Natural killer cell (primary cell): Measurements from ENCODE around the gene RPAP3. TPM values are rescaled to one million over a fixed set of nuclear protein-coding genes. Genes with fewer than 3 reads are reported as not detected.
"Not testable (repeated sequence)": the region's sequence is repeated elsewhere in the genome, so short reads cannot be mapped to it uniquely, and the experiment has no call there.

ENCODE experiments used
- ATAC-seq, 3 donors: fragments of 150-1000 bp in 2 of 3; fragments of 200-7000 bp in 1 of 3; cut with Tn5 transposase; 1 replicate in 1 of 3; 2 replicates in 2 of 3; pipeline ENCODE4 v1.10.0; 2021; ENCODE audit warnings: mild to moderate bottlenecking in 2 of 3, moderate library complexity in 2 of 3
- DNase-seq, 2 donors: peaks; one replicate each; pipeline versions ENCODE4 v3.0.0 to v3.0.0-alpha.2; 2013 to 2021; ENCODE audit warnings: mixed read lengths in 1 of 2
- H3K27ac ChIP-seq: one replicate; pipeline ENCODE4 v1.5.1; 2013; ENCODE audit warnings: mild to moderate bottlenecking, low read length
- H3K27me3 ChIP-seq: one replicate; pipeline ENCODE4 v1.6.1; 2013; ENCODE audit warnings: low read length; ENCODE audit not compliant: control insufficient read depth, insufficient read depth
- H3K36me3 ChIP-seq: one replicate; pipeline ENCODE4 v1.6.1; 2013; ENCODE audit warnings: low read length; ENCODE audit not compliant: control insufficient read depth, insufficient read depth
- H3K4me1 ChIP-seq: one replicate; pipeline ENCODE4 v1.6.1; 2013; ENCODE audit warnings: low read length; ENCODE audit not compliant: control insufficient read depth, insufficient read depth
- H3K4me3 ChIP-seq: one replicate; pipeline ENCODE4 v1.5.1; 2013; ENCODE audit warnings: low read length
- H3K9me3 ChIP-seq: one replicate; pipeline ENCODE4 v1.6.1; 2013; ENCODE audit warnings: low read length; ENCODE audit not compliant: control insufficient read depth, insufficient read depth
- H3K27ac Mint-ChIP-seq, 2 donors: one replicate each; pipeline ENCODE4 v1.8.0; 2022; ENCODE audit warnings: mild to moderate bottlenecking in 2 of 2, mixed read lengths in 2 of 2, moderate library complexity in 1 of 2
- H3K27me3 Mint-ChIP-seq, 2 donors: one replicate each; pipeline ENCODE4 v1.8.0; 2022; ENCODE audit warnings: low read depth in 2 of 2, mixed read lengths in 2 of 2
- H3K36me3 Mint-ChIP-seq: one replicate; pipeline ENCODE4 v1.8.0; 2022; ENCODE audit warnings: mixed read lengths
- H3K4me1 Mint-ChIP-seq, 2 donors: one replicate each; pipeline ENCODE4 v1.8.0; 2022; ENCODE audit warnings: mixed read lengths in 2 of 2
- H3K4me3 Mint-ChIP-seq: one replicate; pipeline ENCODE4 v1.8.0; 2022; ENCODE audit warnings: mild to moderate bottlenecking, moderate library complexity, mixed read lengths
- H3K9me3 Mint-ChIP-seq, 2 donors: one replicate each; pipeline ENCODE4 v1.8.0; 2022; ENCODE audit warnings: mixed read lengths in 2 of 2
- WGBS: methylation state at CpG from one replicate; pipeline ENCODE4 v1.1.7; 2013; ENCODE audit warnings: missing lambda C conversion rate; ENCODE audit not compliant: insufficient coverage; 5-methylcytosine and 5-hydroxymethylcytosine counted together
- intact Hi-C: fragments of 100-400 bp; cut with micrococcal nuclease; formaldehyde crosslinking; loops from one replicate; pipeline ENCODE4 v1.14.2; 2022
- total RNA-seq, 4 donors: library from RNA; stranded (reverse); fragments of 120-200 nt in 1 of 4; gene quantifications; one replicate each; pipeline versions ENCODE4 v1.2.3 to v1.2.4, GENCODE V29; 2013 to 2022
- TF ChIP-seq, protein P1 (sequence below): fragments of 200-600 bp; IDR thresholded peaks from one replicate; pipeline ENCODE4 v1.8.0; 2022; ENCODE audit warnings: antibody characterized with exemption

RPAP3 gene
- total RNA-seq, 3 donors from 2014 or later (not counting 1 experiment from before 2014, with no cell fraction given), result 22.8 to 35.8 (median 24.8) TPM

- TF ChIP-seq, protein P1, sequence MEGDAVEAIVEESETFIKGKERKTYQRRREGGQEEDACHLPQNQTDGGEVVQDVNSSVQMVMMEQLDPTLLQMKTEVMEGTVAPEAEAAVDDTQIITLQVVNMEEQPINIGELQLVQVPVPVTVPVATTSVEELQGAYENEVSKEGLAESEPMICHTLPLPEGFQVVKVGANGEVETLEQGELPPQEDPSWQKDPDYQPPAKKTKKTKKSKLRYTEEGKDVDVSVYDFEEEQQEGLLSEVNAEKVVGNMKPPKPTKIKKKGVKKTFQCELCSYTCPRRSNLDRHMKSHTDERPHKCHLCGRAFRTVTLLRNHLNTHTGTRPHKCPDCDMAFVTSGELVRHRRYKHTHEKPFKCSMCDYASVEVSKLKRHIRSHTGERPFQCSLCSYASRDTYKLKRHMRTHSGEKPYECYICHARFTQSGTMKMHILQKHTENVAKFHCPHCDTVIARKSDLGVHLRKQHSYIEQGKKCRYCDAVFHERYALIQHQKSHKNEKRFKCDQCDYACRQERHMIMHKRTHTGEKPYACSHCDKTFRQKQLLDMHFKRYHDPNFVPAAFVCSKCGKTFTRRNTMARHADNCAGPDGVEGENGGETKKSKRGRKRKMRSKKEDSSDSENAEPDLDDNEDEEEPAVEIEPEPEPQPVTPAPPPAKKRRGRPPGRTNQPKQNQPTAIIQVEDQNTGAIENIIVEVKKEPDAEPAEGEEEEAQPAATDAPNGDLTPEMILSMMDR, result no peak
- Histone ChIP-seq H3K36me3 (peaks cover 2% of the 10 kb centered on the region), H3K4me3 (no peak overlapping the region), H3K27me3 (no peaks in the 10 kb centered on the region), H3K27ac (no peak overlapping the region), H3K4me1 (peaks cover 4% of the 10 kb centered on the region), H3K9me3 (peaks cover 4% of the 10 kb centered on the region)
- no peak for ATAC-seq
- WGBS, result 100% methylated on average over 2 of the region's 2 CpGs
- DNase-seq, result no peak
- peaks cover 11% of the 10 kb centered on the region for H3K36me3 Mint-ChIP-seq
- no peak overlapping the region for H3K27ac Mint-ChIP-seq
- intact Hi-C loops, result no loop called here
- peaks cover 0 to 8% of the 10 kb centered on the region in 2 donors for H3K4me1 Mint-ChIP-seq
- no peak overlapping the region for H3K4me3 Mint-ChIP-seq
- H3K27me3 Mint-ChIP-seq, result no peaks in the 10 kb centered on the region
- H3K9me3 Mint-ChIP-seq, result peaks cover 0 to 10% of the 10 kb centered on the region in 2 donors
These were observed 57.7 kb downstream of the RPAP3 start for GRCh38 chr12:47648056-47648579.

DNA sequence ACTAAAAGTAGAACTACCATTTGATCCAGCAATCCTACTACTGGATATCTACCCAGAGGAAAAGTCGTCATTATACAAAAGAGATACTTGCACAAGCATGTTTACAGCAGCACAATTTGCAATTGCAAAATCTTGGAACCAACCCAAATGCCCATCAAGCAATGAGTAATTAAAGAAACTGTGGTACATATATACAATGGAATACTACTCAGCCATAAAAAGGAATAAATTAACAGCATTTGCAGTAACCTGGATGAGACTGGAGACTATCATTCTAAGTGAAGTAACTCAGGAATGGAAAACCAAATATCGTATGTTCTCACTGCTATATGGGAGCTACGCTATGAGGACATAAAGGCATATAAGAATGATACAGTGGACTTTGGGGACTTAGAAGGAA, 63.5 kb downstream of the RPAP3 start:
- H3K4me1 Mint-ChIP-seq, H3K4me3 ChIP-seq, H3K4me3 Mint-ChIP-seq, DNase-seq, H3K27me3 Mint-ChIP-seq, ATAC-seq, H3K9me3 ChIP-seq, H3K27ac ChIP-seq, intact Hi-C loops, H3K36me3 ChIP-seq, H3K27me3 ChIP-seq, H3K4me1 ChIP-seq, H3K27ac Mint-ChIP-seq: not testable (repeated sequence)
- Mint-ChIP-seq H3K9me3 (peaks cover 4 to 25% of the 10 kb centered on the region in 2 donors), H3K36me3 (peaks cover 46% of the 10 kb centered on the region)
- 92% methylated on average over 2 of the region's 3 CpGs for WGBS

DNA sequence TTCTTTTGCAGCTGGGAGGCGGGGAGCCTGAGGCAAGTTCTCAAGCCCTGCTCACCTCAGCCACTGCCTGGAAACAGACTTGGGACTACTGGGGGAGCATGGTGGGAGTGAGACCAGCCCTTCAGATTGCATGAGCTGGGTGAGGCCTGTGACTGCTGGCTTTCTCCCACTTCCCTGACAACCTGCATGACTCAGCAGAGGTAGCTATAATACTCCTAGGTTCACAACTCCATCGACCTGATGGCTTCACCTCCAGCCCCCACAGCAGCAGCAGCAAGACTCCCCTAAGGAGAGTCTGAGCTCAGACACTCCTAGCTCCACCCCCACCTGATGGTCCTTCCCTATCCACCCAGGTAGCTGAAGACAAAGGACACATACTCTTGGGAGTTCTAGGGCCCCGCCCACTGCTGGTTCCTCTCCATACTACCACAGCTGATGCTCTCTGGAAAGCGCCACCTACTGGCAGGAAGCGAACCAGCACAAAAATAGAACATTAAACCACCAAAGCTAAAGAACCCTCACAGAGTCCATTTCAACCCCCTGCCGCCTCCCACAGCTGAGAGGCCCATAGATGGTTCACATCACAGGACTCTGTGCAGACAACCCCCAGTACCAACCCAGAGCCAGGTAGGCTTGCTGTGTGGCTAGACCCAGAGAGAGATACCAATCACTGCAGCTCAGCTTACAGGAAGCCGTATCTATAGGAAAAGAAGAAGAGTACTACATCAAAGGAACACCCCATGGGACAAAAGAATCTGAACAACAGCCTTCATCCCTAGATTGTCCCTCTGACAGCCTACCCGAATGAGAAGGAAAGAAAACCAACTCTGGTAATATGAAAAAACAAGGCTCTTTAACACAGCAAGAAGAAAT, 68.7 kb downstream of the RPAP3 start:
- Mint-ChIP-seq H3K4me1 (peaks cover 5 to 6% of the 10 kb centered on the region in 2 donors), H3K4me3 (no peak overlapping the region), H3K9me3 (peaks cover 4 to 5% of the 10 kb centered on the region in 2 donors), H3K27ac (no peak overlapping the region), H3K27me3 (no peaks in the 10 kb centered on the region), H3K36me3 (peaks cover 27% of the 10 kb centered on the region)
- Histone ChIP-seq H3K27me3 (no peaks in the 10 kb centered on the region), H3K9me3 (no peaks in the 10 kb centered on the region), H3K36me3 (no peaks in the 10 kb centered on the region), H3K27ac (no peak overlapping the region), H3K4me1 (no peaks in the 10 kb centered on the region), H3K4me3 (no peak overlapping the region)
- intact Hi-C loops, result loop anchor here (5.0 kb wide), 1 partner anchor 605 kb away; no protein-coding TSS in a partner anchor
- ATAC-seq (no peak), DNase-seq (peak; percentile 33 to 54)
- WGBS, result 89% methylated on average over 8 of the region's 8 CpGs
- TF ChIP-seq, protein P1, result peak; percentile 36

- not testable (repeated sequence) for H3K9me3 ChIP-seq, H3K27ac Mint-ChIP-seq, H3K4me3 Mint-ChIP-seq, H3K27me3 Mint-ChIP-seq, DNase-seq, H3K4me1 Mint-ChIP-seq, H3K4me1 ChIP-seq, H3K9me3 Mint-ChIP-seq, H3K4me3 ChIP-seq, H3K27ac ChIP-seq, H3K36me3 ChIP-seq, ATAC-seq, H3K27me3 ChIP-seq
- H3K36me3 Mint-ChIP-seq, result peaks cover 24% of the 10 kb centered on the region
- intact Hi-C loops, result loop anchor here (5.0 kb wide), 1 partner anchor 603 kb away; no protein-coding TSS in a partner anchor
These were observed 70.1 kb downstream of the RPAP3 start for GRCh38 chr12:47635770-47636169.
